H1 (cell line): Measurements from ENCODE around the gene PFDN6. TPM values are rescaled to one million over a fixed set of nuclear protein-coding genes. Genes with fewer than 3 reads are reported as not detected.

Experiments used
- CTCF ChIA-PET: fragments of 300-600 bp; sonication (Branson Sonifier 250); formaldehyde crosslinking; loops from one replicate; lab custom pipeline; 2021; ENCODE audit not compliant: partially characterized antibody; lab: Charles Lee
- POLR2A ChIA-PET: fragments of 300-600 bp; sonication (Branson Sonifier 250); formaldehyde crosslinking; loops from one replicate; lab custom pipeline; 2021; ENCODE audit warnings: inconsistent platforms; ENCODE audit not compliant: partially characterized antibody; lab: Charles Lee
- DNase-seq, 2 experiments: peaks; one replicate each; pipeline versions ENCODE4 v3.0.0 to v3.0.0-alpha.2; 2010 to 2022; ENCODE audit warnings: low spot score in 2 of 2, low read depth in 1 of 2, mixed read lengths in 1 of 2
- FAIRE-seq: peaks from 2 replicates; lab custom pipeline; 2011; peaks lifted over from hg19 to GRCh38; lab: Jason Lieb, UNC
- H2AFZ ChIP-seq: 2 replicates; pipeline ENCODE4 v1.8.1; 2012; ENCODE audit warnings: low read length, inconsistent platforms
- H2AK5ac ChIP-seq: 2 replicates; pipeline ENCODE4 v1.6.1; 2013; ENCODE audit warnings: low read depth, low read length
- H2BK120ac ChIP-seq: replicated peaks from 2 replicates; pipeline ENCODE3; 2013; ENCODE audit warnings: low read depth, low read length, inconsistent platforms
- H2BK12ac ChIP-seq: 2 replicates; pipeline ENCODE4 v1.6.1; 2013; ENCODE audit warnings: low read depth, low read length
- H2BK15ac ChIP-seq: 2 replicates; pipeline ENCODE4 v1.6.1; 2013; ENCODE audit warnings: low read length
- H2BK20ac ChIP-seq: 2 replicates; pipeline ENCODE4 v1.6.1; 2013; ENCODE audit warnings: low read length
- H2BK5ac ChIP-seq: 2 replicates; pipeline ENCODE4 v1.6.1; 2013; ENCODE audit warnings: low read depth, low read length
- H3K14ac ChIP-seq: 2 replicates; pipeline ENCODE4 v1.6.1; 2013; ENCODE audit warnings: inconsistent platforms; ENCODE audit not compliant: insufficient read length
- H3K18ac ChIP-seq: 2 replicates; pipeline ENCODE4 v1.6.1; 2013; ENCODE audit warnings: low read length; ENCODE audit errors: extremely low read depth
- H3K23ac ChIP-seq: 2 replicates; pipeline ENCODE4 v1.6.1; 2013; ENCODE audit warnings: inconsistent platforms; ENCODE audit not compliant: insufficient read length
- H3K23me2 ChIP-seq: 2 replicates; pipeline ENCODE4 v1.6.1; 2013; ENCODE audit warnings: low read depth, low read length
- H3K27ac ChIP-seq: 2 replicates; pipeline ENCODE4 v1.6.1; 2011; ENCODE audit warnings: low read depth, low read length, inconsistent platforms
- H3K27me3 ChIP-seq, 4 experiments: replicated peaks in 1 of 4; 1 replicate in 1 of 4; 2 replicates in 3 of 4; pipeline versions ENCODE4 v1.6.1 to v1.8.1; 2011 to 2013; ENCODE audit warnings: low read length in 3 of 4, mild to moderate bottlenecking in 3 of 4, inconsistent platforms in 2 of 4, mixed read lengths in 2 of 4, moderate library complexity in 1 of 4; ENCODE audit not compliant: control insufficient read depth in 3 of 4, insufficient read depth in 3 of 4; ENCODE audit errors: extremely low read depth in 1 of 4
- H3K36me3 ChIP-seq, 4 experiments: 2 replicates each; pipeline versions ENCODE4 v1.6.1 to v1.8.1; 2011 to 2013; ENCODE audit warnings: mild to moderate bottlenecking in 4 of 4, low read length in 3 of 4, moderate library complexity in 2 of 4, control low read depth in 1 of 4, inconsistent platforms in 1 of 4; ENCODE audit not compliant: insufficient read depth in 4 of 4, control insufficient read depth in 2 of 4
- H3K4ac ChIP-seq: replicated peaks from 2 replicates; pipeline ENCODE3; 2013; ENCODE audit warnings: low read length, low read depth, mixed read lengths, inconsistent platforms; ENCODE audit not compliant: insufficient read length
- H3K4me1 ChIP-seq, 4 experiments: replicated peaks in 1 of 4; 1 replicate in 1 of 4; 2 replicates in 3 of 4; pipeline versions ENCODE4 v1.6.1 to v1.8.1; 2011 to 2013; ENCODE audit warnings: low read length in 3 of 4, inconsistent platforms in 2 of 4, mixed read lengths in 1 of 4; ENCODE audit not compliant: insufficient read depth in 4 of 4, control insufficient read depth in 3 of 4
- H3K4me2 ChIP-seq, 2 experiments: 2 replicates each; pipeline versions ENCODE4 v1.6.1 to v1.8.1; 2011 to 2013; ENCODE audit warnings: low read depth in 2 of 2, low read length in 2 of 2, control low read depth in 1 of 2, inconsistent platforms in 1 of 2, mild to moderate bottlenecking in 1 of 2; ENCODE audit not compliant: insufficient read depth in 1 of 2
- H3K4me3 ChIP-seq, 4 experiments: fragments of 200-600, 300-600 bp in 1 of 4; sonication (generic), shearing (Covaris generic), sonication (Bioruptor Twin) in 1 of 4; 2 replicates each; pipeline versions ENCODE4 v1.5.1 to v1.8.1; 2011 to 2016; ENCODE audit warnings: low read length in 4 of 4, low read depth in 3 of 4, control low read depth in 2 of 4, inconsistent platforms in 2 of 4, mild to moderate bottlenecking in 2 of 4, mixed read lengths in 1 of 4, moderate library complexity in 1 of 4; ENCODE audit not compliant: insufficient read depth in 2 of 4; ENCODE audit errors: extremely low read depth in 1 of 4
- H3K56ac ChIP-seq: replicated peaks from 2 replicates; pipeline ENCODE3; 2013; ENCODE audit warnings: low read depth, mild to moderate bottlenecking, mixed read lengths, low read length, inconsistent platforms; ENCODE audit not compliant: insufficient read length
- H3K79me1 ChIP-seq: 2 replicates; pipeline ENCODE4 v1.6.1; 2013; ENCODE audit warnings: low read depth, low read length, control low read depth
- H3K79me2 ChIP-seq, 2 experiments: 2 replicates each; pipeline versions ENCODE4 v1.6.1 to v1.8.1; 2012 to 2013; ENCODE audit warnings: low read length in 2 of 2, mild to moderate bottlenecking in 2 of 2, inconsistent platforms in 1 of 2; ENCODE audit not compliant: insufficient read depth in 2 of 2, control insufficient read depth in 1 of 2
- H3K9ac ChIP-seq, 4 experiments: replicated peaks in 1 of 4; 1 replicate in 1 of 4; 2 replicates in 3 of 4; pipeline versions ENCODE4 v1.6.1 to v1.8.1; 2011 to 2013; ENCODE audit warnings: low read depth in 3 of 4, low read length in 3 of 4, control low read depth in 2 of 4, mild to moderate bottlenecking in 2 of 4, moderate library complexity in 2 of 4, inconsistent platforms in 1 of 4; ENCODE audit errors: extremely low read depth in 1 of 4
- H3K9me3 ChIP-seq, 2 experiments: 2 replicates each; pipeline versions ENCODE4 v1.6.1 to v1.8.1; 2012 to 2013; ENCODE audit warnings: mild to moderate bottlenecking in 2 of 2, moderate library complexity in 2 of 2, control low read depth in 1 of 2, inconsistent platforms in 1 of 2, low read depth in 1 of 2, low read length in 1 of 2, mixed read lengths in 1 of 2; ENCODE audit not compliant: insufficient read depth in 2 of 2
- H4K20me1 ChIP-seq, 2 experiments: replicated peaks in 1 of 2; 2 replicates each; pipeline versions ENCODE3 to v1.8.1; 2011 to 2013; ENCODE audit warnings: inconsistent platforms in 2 of 2, low read length in 2 of 2, mild to moderate bottlenecking in 1 of 2; ENCODE audit not compliant: insufficient read depth in 2 of 2, control insufficient read depth in 1 of 2
- H4K5ac ChIP-seq: 2 replicates; pipeline ENCODE4 v1.6.1; 2013; ENCODE audit warnings: low read length, low read depth, mixed read lengths, inconsistent platforms; ENCODE audit not compliant: insufficient read length
- H4K8ac ChIP-seq: 2 replicates; pipeline ENCODE4 v1.8.0; 2013; ENCODE audit warnings: mild to moderate bottlenecking, moderate library complexity, low read length, inconsistent platforms; ENCODE audit not compliant: insufficient read depth; ENCODE audit errors: extremely low read depth
- H4K91ac ChIP-seq: replicated peaks from 2 replicates; pipeline ENCODE3; 2013; ENCODE audit warnings: low read length, mixed read lengths, inconsistent platforms; ENCODE audit not compliant: insufficient read length
- EGR1 ChIP-seq: IDR thresholded peaks from 2 replicates; pipeline ENCODE4 v1.6.1; 2011; ENCODE audit warnings: low read depth, low read length, borderline replicate concordance
- PHF8 ChIP-seq: fragments of 200-600 bp; sonication (generic); conservative IDR thresholded peaks from 2 replicates; pipeline ENCODE4 v1.7.1; 2012; ENCODE audit warnings: low read depth, mild to moderate bottlenecking, inconsistent platforms, low read length, moderate library complexity
- TAF7 ChIP-seq: optimal IDR thresholded peaks from 2 replicates; pipeline ENCODE3; 2011; ENCODE audit warnings: low read depth, mild to moderate bottlenecking, inconsistent platforms, low read length, moderate library complexity, borderline replicate concordance
- WGBS, 2 experiments: shearing (Covaris generic) in 1 of 2; methylation state at CpG; one replicate each; pipeline versions ENCODE4 v1.1.6 to v1.1.7; 2013 to 2015; ENCODE audit warnings: low lambda C conversion rate in 2 of 2, mixed read lengths in 2 of 2, inconsistent platforms in 1 of 2, low coverage in 1 of 2, missing lambda C conversion rate in 1 of 2; ENCODE audit not compliant: insufficient replicate concordance in 2 of 2, insufficient coverage in 1 of 2, insufficient read length in 1 of 2; ENCODE audit errors: extremely low coverage in 1 of 2, missing lambda C conversion rate in 1 of 2; 5-methylcytosine and 5-hydroxymethylcytosine counted together
- polyA plus RNA-seq, 7 experiments: library from polyadenylated mRNA; depleted of rRNA in 3 of 7; stranded (reverse) in 5 of 7; unstranded in 2 of 7; fragments of >200 nt in 5 of 7; fragments of 200-250 nt in 2 of 7; gene quantifications; 1 replicate in 5 of 7; 2 replicates in 1 of 7; 4 replicates in 1 of 7; pipeline versions ENCODE4 v1.2.1 to v1.2.3, GENCODE V29; 2011 to 2013; ENCODE audit warnings: missing spikeins in 2 of 7, mixed read lengths in 2 of 7
- total RNA-seq: library from RNA; stranded (reverse); fragmentation: NEBNext Ultra II Directional; extraction: Animal tissue kit (Norgen Biotek cat#: 25700); gene quantifications from 2 replicates; pipeline ENCODE4 v1.2.1, GENCODE V29; 2021

PFDN6 gene
- total and polyA plus RNA-seq, 2 of the 8 experiments (the other 6 are each of a cell fraction or from before 2014, with no cell fraction given), result 32.0 to 95.7 TPM

DNA sequence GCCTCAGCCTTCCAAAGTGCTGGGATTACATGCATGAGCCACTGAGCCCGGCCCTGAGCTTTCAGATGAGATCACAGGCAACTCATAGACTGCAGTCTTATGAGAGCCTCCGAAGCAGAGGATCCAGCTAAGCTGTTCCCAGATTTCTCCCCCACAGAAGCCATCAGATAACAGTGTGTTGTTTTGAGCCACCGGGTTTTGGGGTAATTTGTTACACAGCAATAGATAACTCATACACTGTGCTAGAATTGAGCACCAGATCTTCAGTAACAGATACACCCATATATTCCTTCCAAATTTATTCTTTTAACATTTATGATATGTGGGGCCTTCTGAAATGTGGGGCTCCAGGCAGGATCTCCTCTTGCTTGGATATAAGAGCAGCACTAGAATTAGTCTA is 47.1 kb downstream of the PFDN6 start:
- Histone ChIP-seq H3K27me3 (no peaks in the 10 kb centered on the region), H3K27ac (no peak overlapping the region), H3K18ac (no peak overlapping the region), H3K79me2 (no peaks in the 10 kb centered on the region), H3K23ac (no peak overlapping the region), H3K23me2 (no peaks in the 10 kb centered on the region), H2BK20ac (no peak overlapping the region), H4K20me1 (no peaks in the 10 kb centered on the region), H3K4me1 (no peaks in the 10 kb centered on the region), H3K4me2 (no peak overlapping the region), H3K56ac (no peak overlapping the region), H2BK5ac (no peak overlapping the region), H3K9ac (no peak overlapping the region), H3K4me3 (no peak overlapping the region), H4K5ac (no peak overlapping the region), H2AK5ac (no peak overlapping the region), H3K14ac (no peak overlapping the region), H2AFZ (no peak overlapping the region), H3K4ac (no peak overlapping the region), H2BK12ac (no peak overlapping the region), H3K79me1 (no peaks in the 10 kb centered on the region), H3K36me3 (no peaks in the 10 kb centered on the region), H3K9me3 (no peaks in the 10 kb centered on the region), H2BK120ac (no peak overlapping the region), H4K8ac (no peak overlapping the region), H2BK15ac (no peak overlapping the region), H4K91ac (no peak overlapping the region)
- CTCF ChIA-PET, result interaction anchor here (0.6 to 4.4 kb wide), 2 partner anchors 9 to 133 kb away, joined by 3 to 22 read pairs; no protein-coding TSS in a partner anchor
- WGBS, 2 experiments, result 81% methylated on average over 3 of the region's 3 CpGs; no CpG with 5 or more reads in 1 of the 2 experiments
- POLR2A ChIA-PET, result interaction anchor here (0.6 kb wide), 1 partner anchor 90 kb away, joined by 3 read pairs; no protein-coding TSS in a partner anchor
- no peak for TF ChIP-seq EGR1
- no peak for TF ChIP-seq TAF7
- no peak for TF ChIP-seq PHF8
- DNase-seq (no peak), FAIRE-seq (no peak)
